GM18873 (cell line): ENCODE results near the gene AHI1.

Source experiments
- ATAC-seq: cut with Tn5 transposase; IDR thresholded peaks from one replicate; pipeline ENCODE4 v1.9.1; 2021; ENCODE audit warnings: mild to moderate bottlenecking, moderate library complexity, moderate number of reproducible peaks; ENCODE audit not compliant: unreplicated experiment, low FRiP score

AHI1 gene

GRCh38 chr6:135306740-135307420, 190.7 kb downstream of the AHI1 start:
- ATAC-seq: no peak

- ATAC-seq: no peak
These were observed 191.4 kb downstream of the AHI1 start for GRCh38 chr6:135306166-135306565.

- ATAC-seq: no peak
These were observed 191.9 kb downstream of the AHI1 start for GRCh38 chr6:135305684-135306083.

- ATAC-seq: no peak
These were observed 192.7 kb downstream of the AHI1 start for GRCh38 chr6:135304883-135305282.

- no peak for ATAC-seq
These were observed 196.2 kb downstream of the AHI1 start for GRCh38 chr6:135301304-135301703.

GRCh38 chr6:135300576-135300975, 197.0 kb downstream of the AHI1 start:
- ATAC-seq: no peak

GRCh38 chr6:135299256-135299655, 198.3 kb downstream of the AHI1 start:
- ATAC-seq: no peak

- no peak for ATAC-seq
These were observed 199.1 kb downstream of the AHI1 start for GRCh38 chr6:135298455-135298854.

- no peak for ATAC-seq
These were observed 200.8 kb downstream of the AHI1 start for GRCh38 chr6:135296715-135297114.

GRCh38 chr6:135295085-135295484, 202.5 kb downstream of the AHI1 start:
- no peak for ATAC-seq

- ATAC-seq: no peak
These were observed 206.1 kb downstream of the AHI1 start for GRCh38 chr6:135291288-135292076.

GRCh38 chr6:135289816-135290215, 207.7 kb downstream of the AHI1 start:
- no peak for ATAC-seq

- ATAC-seq: no peak
These were observed 210.5 kb downstream of the AHI1 start for GRCh38 chr6:135286962-135287538.

GRCh38 chr6:135285165-135285564, 212.4 kb downstream of the AHI1 start:
- no peak for ATAC-seq

- no peak for ATAC-seq
These were observed 213.6 kb downstream of the AHI1 start for GRCh38 chr6:135283926-135284325.

- ATAC-seq: no peak
These were observed 215.1 kb downstream of the AHI1 start for GRCh38 chr6:135282395-135282794.

- ATAC-seq: no peak
These were observed 215.6 kb downstream of the AHI1 start for GRCh38 chr6:135281964-135282363.

- no peak for ATAC-seq
These were observed 216.3 kb downstream of the AHI1 start for GRCh38 chr6:135281227-135281626.

- no peak for ATAC-seq
These were observed 217.0 kb downstream of the AHI1 start for GRCh38 chr6:135280375-135281136.

GRCh38 chr6:135277422-135277821, 220.1 kb downstream of the AHI1 start:
- ATAC-seq: no peak
